Left ventricle myocardium inferior (tissue), 1 donor: ENCODE data around the gene TRIM13. TPM values are rescaled to one million over a fixed set of nuclear protein-coding genes. Genes with fewer than 3 reads are reported as not detected.
"Not testable (repeated sequence)": the region's sequence is repeated elsewhere in the genome, so short reads cannot be mapped to it uniquely, and the experiment has no call there.

Experiments used
- DNase-seq: peaks from one replicate; pipeline ENCODE4 v3.0.0-alpha.2; 2020
- H3K27ac ChIP-seq: fragments of 200-600 bp; replicated peaks from 2 replicates; pipeline ENCODE4 v1.8.0; 2021
- H3K27me3 ChIP-seq: fragments of 200-600 bp; 2 replicates; pipeline ENCODE4 v1.8.0; 2021; ENCODE audit warnings: low read depth
- H3K36me3 ChIP-seq: fragments of 200-600 bp; 2 replicates; pipeline ENCODE4 v1.8.0; 2021
- H3K4me1 ChIP-seq: fragments of 200-600 bp; 2 replicates; pipeline ENCODE4 v1.8.0; 2021
- H3K4me3 ChIP-seq: fragments of 200-600 bp; 2 replicates; pipeline ENCODE4 v1.8.0; 2021; ENCODE audit warnings: mild to moderate bottlenecking, moderate library complexity
- H3K9me3 ChIP-seq: fragments of 200-600 bp; replicated peaks from 2 replicates; pipeline ENCODE4 v1.8.0; 2021
- intact Hi-C: fragments of 100-400 bp; cut with micrococcal nuclease; formaldehyde crosslinking; loops from one replicate; pipeline ENCODE4 v1.11.0; 2022
- long read RNA-seq: library from polyadenylated mRNA; unstranded; transcript quantifications from one replicate; pipeline ENCODE4 v2.0.0, GENCODE V29; 2021
- total RNA-seq: library from RNA; stranded (reverse); fragmentation: NEBNext Ultra II Directional; extraction: Animal tissue kit (Norgen Biotek cat#: 25700); gene quantifications from one replicate; pipeline ENCODE4 v1.2.1, GENCODE V29; 2021
- TF ChIP-seq, protein P1 (sequence below): fragments of 200-600 bp; IDR thresholded peaks from 2 replicates; pipeline ENCODE4 v1.8.0; 2021; ENCODE audit warnings: antibody characterized with exemption, mild to moderate bottlenecking, borderline replicate concordance
- donor health status: DM: no; HTN: yes; CAD: no; lungs with severe emphysema.

The TRIM13 gene
- total RNA-seq = 22.1 TPM
- long read RNA-seq, full-length matches to known transcripts = 17 of 19 reads
- long read RNA-seq, partial matches to known transcripts = 0 of 19 reads
- long read RNA-seq, other reads (novel, unspliced or antisense) = 2 of 19 reads

DNA sequence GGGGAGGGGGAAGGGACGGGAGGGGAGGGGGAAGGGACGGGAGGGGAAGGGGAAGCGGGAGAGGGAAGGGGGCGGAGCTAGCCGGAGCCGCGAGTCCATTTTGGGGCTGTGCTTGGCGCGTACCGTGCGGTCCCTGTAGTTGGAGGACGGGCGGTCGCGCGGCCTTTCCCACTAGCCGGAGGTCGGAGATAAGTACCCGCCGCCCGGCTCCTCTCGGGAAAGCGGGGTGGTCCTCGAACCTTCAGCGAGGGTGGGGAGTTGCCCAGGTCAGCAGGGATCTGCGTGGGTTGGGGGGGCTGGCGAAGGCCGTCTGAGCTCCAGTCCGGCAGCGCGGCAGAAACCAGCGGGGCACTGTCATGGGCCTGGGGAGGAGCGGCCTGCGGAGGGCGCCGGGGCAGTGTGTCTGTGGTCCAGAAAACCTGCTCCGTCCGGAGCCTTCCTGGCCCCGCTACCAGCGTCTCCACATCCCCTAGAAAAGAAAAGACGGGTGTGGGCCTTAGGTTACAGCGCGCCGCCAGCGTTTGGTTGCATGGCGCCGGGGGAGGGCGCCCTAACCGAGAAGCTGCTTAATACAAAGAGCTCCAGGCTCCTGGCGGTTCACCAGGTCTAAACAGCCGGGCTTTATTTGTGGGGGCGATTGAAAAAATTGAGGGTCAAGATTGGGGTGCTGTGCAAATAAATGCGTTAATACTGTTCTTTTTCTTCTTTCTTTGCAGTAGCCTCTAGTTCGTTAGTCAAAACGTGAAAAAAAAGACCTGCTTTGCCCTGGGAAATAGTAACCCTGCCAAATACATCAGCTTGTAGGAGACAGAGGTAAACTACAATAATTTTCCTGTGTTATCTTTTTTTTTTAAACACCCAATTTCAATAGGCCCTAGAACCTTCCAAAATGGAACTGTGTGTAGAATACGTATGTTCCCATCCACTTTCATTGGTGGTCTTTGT lies at the start of gene TRIM13:
Gene TRIM13 (plus strand): TSS at position 92 of the 945 bp plus-strand sequence. CDS start 14,899 bp downstream, outside the sequence.
- peak; percentile 92 for DNase-seq
- Histone ChIP-seq H3K9me3 (no peaks in the 10 kb centered on the region), H3K27ac (peak within 1 kb of the TSS; percentile 100), H3K27me3 (no peaks in the 10 kb centered on the region), H3K36me3 (peaks cover 40% of the 10 kb centered on the region), H3K4me3 (peak within 1 kb of the TSS; percentile 91), H3K4me1 (peaks cover 65% of the 10 kb centered on the region)
- TF ChIP-seq, protein P1, sequence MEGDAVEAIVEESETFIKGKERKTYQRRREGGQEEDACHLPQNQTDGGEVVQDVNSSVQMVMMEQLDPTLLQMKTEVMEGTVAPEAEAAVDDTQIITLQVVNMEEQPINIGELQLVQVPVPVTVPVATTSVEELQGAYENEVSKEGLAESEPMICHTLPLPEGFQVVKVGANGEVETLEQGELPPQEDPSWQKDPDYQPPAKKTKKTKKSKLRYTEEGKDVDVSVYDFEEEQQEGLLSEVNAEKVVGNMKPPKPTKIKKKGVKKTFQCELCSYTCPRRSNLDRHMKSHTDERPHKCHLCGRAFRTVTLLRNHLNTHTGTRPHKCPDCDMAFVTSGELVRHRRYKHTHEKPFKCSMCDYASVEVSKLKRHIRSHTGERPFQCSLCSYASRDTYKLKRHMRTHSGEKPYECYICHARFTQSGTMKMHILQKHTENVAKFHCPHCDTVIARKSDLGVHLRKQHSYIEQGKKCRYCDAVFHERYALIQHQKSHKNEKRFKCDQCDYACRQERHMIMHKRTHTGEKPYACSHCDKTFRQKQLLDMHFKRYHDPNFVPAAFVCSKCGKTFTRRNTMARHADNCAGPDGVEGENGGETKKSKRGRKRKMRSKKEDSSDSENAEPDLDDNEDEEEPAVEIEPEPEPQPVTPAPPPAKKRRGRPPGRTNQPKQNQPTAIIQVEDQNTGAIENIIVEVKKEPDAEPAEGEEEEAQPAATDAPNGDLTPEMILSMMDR = peak; percentile 75
- intact Hi-C loops = no loop called here

DNA sequence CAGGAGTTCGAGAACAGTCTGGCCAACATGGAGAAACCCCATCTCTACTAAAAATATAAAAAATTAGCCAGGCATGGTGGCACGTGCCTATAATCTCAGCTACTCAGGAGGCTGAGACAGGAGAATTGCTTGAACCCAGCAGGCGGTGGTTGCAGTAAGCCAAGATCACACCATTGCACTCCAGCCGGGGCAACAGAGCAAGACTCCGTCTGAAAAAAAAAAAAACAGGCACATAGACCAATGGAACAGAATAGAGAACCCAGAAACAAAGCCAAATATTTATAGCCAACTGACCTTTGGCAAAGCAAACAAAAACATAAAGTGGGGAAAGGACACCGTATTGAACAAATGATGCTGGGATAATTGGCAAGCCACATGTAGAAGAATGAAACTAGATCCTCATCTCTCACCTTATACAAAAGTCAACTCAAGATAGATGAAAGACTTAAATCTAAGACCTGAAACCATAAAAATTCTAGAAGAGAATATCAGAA lies 48.0 kb upstream of the TRIM13 start:
- H3K36me3 ChIP-seq, H3K4me3 ChIP-seq, DNase-seq, H3K27ac ChIP-seq, intact Hi-C loops, H3K4me1 ChIP-seq, H3K27me3 ChIP-seq, H3K9me3 ChIP-seq: not testable (repeated sequence)

DNA sequence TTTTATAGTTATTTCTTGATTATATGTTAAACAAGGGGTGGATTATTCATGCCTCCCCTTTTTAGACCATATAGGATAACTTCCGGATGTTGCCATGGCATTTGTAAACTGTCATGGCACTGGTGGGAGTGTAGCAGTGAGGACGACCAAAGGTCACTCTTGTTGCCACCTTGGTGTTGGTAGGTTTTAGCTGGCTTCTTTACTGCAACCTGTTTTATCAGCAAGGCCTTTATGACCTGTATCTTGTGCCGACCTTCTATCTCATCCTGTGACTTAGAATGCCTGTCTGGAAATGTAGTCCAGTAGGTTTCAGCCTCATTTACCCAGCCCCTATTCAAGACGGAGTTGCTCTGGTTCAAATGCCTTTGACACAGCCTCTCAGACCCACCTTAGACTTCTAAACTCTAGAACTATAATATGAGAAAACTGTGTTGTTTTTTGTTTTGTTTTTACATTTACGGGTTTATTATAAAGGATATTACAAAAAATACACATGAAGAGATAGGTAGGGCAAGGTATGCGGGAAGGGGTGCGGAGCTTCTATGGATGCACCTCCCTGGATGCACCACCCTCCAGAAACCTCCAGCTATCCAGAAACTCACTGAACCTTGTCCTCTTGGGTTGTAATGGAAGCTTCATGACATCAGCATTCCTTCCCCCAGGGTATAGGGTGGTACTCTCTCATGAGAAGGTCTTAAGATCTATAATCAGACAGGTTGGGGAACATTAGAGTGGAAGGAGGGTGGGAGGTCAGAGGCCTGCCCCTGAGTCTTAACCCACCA lies 44.9 kb upstream of the TRIM13 start:
- Histone ChIP-seq H3K4me3 (no peak overlapping the region), H3K27me3 (no peaks in the 10 kb centered on the region), H3K27ac (no peak overlapping the region), H3K9me3 (no peaks in the 10 kb centered on the region), H3K4me1 (no peaks in the 10 kb centered on the region), H3K36me3 (no peaks in the 10 kb centered on the region)
- TF ChIP-seq, protein P1 = no peak
- no peak for DNase-seq
- intact Hi-C loops = no loop called here

DNA sequence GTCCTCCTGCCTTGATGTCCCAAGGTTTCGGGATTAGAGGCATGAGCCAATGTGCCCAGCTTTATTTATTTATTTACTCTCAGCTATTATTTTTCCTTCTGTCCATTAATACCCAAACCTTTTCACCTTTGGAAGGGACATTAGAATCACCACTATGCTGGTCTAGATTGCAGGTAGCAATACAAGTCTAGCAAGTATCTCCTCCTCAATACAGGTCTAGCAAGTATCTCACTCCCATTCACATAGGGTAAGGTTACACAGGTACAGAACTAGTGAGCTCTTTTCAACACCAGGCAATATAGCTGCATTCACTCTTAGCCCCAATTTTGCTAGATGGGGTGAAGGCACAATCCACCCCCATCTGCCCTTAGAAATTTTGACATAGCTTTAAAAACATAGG lies 43.3 kb upstream of the TRIM13 start:
- H3K4me1 ChIP-seq = no peaks in the 10 kb centered on the region
- H3K4me3 ChIP-seq = no peak overlapping the region
- no peak for DNase-seq
- no peaks in the 10 kb centered on the region for H3K36me3 ChIP-seq
- intact Hi-C loops = no loop called here
- H3K27ac ChIP-seq = no peak overlapping the region
- no peaks in the 10 kb centered on the region for H3K27me3 ChIP-seq
- peaks cover 1% of the 10 kb centered on the region for H3K9me3 ChIP-seq
- TF ChIP-seq, protein P1 = no peak

- DNase-seq = no peak
- TF ChIP-seq, protein P1 = no peak
- intact Hi-C loops = no loop called here
Observed at GRCh38 chr13:49954674-49955455, 42.0 kb upstream of the TRIM13 start.

More at GRCh38 chr13:49954674-49955455, 42.0 kb upstream of the TRIM13 start:
- Histone ChIP-seq H3K36me3 (no peaks in the 10 kb centered on the region), H3K4me1 (no peaks in the 10 kb centered on the region), H3K27me3 (no peaks in the 10 kb centered on the region), H3K9me3 (peaks cover 14% of the 10 kb centered on the region), H3K27ac (no peak overlapping the region), H3K4me3 (no peak overlapping the region)
